ENCODE results near the gene SOWAHA. TPM values are rescaled to one million over a fixed set of nuclear protein-coding genes. Genes with fewer than 3 reads are reported as not detected.

The SOWAHA gene
- polyA plus RNA-seq, 3 donors, result not detected

GRCh38 chr5:132812123-132812765, 858 bp upstream of the SOWAHA start:
- Histone ChIP-seq H3K9me3 (replicated peaks in 1 of 2; ENCODE audit: control insufficient read depth in 1 of 2, insufficient read depth in 1 of 2, low read length in 2 of 2) (peaks cover 4 to 19% of the 10 kb centered on the region in 2 donors), H3K36me3 (replicated peaks in 1 of 2; ENCODE audit: control insufficient read depth in 1 of 2, insufficient read depth in 2 of 2, low read length in 2 of 2) (no peaks in the 10 kb centered on the region), H4K20me1 (ENCODE audit: insufficient read depth, low read length) (no peaks in the 10 kb centered on the region), H3K4me3 (replicated peaks in 1 of 3; ENCODE audit: low read depth in 2 of 3, low read length in 3 of 3) (no peak overlapping the region), H3K4me2 (replicated peaks; ENCODE audit: extremely low read depth, low read length, poor library complexity, severe bottlenecking) (no peak overlapping the region), H3K9ac (ENCODE audit: insufficient read depth, low read length, poor library complexity, severe bottlenecking) (no peak overlapping the region), H2AFZ (ENCODE audit: insufficient read depth, low read depth, low read length, poor library complexity, severe bottlenecking) (no peak overlapping the region), H3K27ac (ENCODE audit: low read depth in 1 of 2, low read length in 2 of 2) (no peak overlapping the region), H3K79me2 (ENCODE audit: insufficient read depth, low read length) (no peaks in the 10 kb centered on the region), H3K27me3 (ENCODE audit: control insufficient read depth in 2 of 2, insufficient read depth in 2 of 2, low read length in 2 of 2) (peaks cover 48 to 78% of the 10 kb centered on the region in 2 donors), H3K4me1 (ENCODE audit: control insufficient read depth in 1 of 2, insufficient read depth in 2 of 2, low read length in 2 of 2) (peaks cover 0 to 23% of the 10 kb centered on the region in 2 donors)
- TF ChIP-seq, protein P1, sequence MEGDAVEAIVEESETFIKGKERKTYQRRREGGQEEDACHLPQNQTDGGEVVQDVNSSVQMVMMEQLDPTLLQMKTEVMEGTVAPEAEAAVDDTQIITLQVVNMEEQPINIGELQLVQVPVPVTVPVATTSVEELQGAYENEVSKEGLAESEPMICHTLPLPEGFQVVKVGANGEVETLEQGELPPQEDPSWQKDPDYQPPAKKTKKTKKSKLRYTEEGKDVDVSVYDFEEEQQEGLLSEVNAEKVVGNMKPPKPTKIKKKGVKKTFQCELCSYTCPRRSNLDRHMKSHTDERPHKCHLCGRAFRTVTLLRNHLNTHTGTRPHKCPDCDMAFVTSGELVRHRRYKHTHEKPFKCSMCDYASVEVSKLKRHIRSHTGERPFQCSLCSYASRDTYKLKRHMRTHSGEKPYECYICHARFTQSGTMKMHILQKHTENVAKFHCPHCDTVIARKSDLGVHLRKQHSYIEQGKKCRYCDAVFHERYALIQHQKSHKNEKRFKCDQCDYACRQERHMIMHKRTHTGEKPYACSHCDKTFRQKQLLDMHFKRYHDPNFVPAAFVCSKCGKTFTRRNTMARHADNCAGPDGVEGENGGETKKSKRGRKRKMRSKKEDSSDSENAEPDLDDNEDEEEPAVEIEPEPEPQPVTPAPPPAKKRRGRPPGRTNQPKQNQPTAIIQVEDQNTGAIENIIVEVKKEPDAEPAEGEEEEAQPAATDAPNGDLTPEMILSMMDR (IDR thresholded peaks at IDR 0.05), result no peak
- Mint-ChIP-seq H3K27me3 (ENCODE audit: low read depth in 3 of 3) (peaks cover 65 to 77% (median 66%) of the 10 kb centered on the region in 3 donors), H3K9me3 (peaks cover 0 to 19% (median 9%) of the 10 kb centered on the region in 7 donors), H3K4me3 (peak overlapping the region in 1 of 2 donors; percentile 74), H3K4me1 (peaks cover 14% of the 10 kb centered on the region), H3K36me3 (peaks cover 6 to 14% of the 10 kb centered on the region in 2 donors), H3K27ac (no peak overlapping the region)
- WGBS (ENCODE audit: insufficient coverage), result 10% methylated on average over 2 of the region's 18 CpGs
- DNase-seq, result peak; percentile 42 to 50 (median 49)
- intact Hi-C loops (cut with micrococcal nuclease), result loop anchor here in 1 of 2 donors (10.0 kb wide), 1 partner anchor 307 kb away; no protein-coding TSS in a partner anchor

DNA sequence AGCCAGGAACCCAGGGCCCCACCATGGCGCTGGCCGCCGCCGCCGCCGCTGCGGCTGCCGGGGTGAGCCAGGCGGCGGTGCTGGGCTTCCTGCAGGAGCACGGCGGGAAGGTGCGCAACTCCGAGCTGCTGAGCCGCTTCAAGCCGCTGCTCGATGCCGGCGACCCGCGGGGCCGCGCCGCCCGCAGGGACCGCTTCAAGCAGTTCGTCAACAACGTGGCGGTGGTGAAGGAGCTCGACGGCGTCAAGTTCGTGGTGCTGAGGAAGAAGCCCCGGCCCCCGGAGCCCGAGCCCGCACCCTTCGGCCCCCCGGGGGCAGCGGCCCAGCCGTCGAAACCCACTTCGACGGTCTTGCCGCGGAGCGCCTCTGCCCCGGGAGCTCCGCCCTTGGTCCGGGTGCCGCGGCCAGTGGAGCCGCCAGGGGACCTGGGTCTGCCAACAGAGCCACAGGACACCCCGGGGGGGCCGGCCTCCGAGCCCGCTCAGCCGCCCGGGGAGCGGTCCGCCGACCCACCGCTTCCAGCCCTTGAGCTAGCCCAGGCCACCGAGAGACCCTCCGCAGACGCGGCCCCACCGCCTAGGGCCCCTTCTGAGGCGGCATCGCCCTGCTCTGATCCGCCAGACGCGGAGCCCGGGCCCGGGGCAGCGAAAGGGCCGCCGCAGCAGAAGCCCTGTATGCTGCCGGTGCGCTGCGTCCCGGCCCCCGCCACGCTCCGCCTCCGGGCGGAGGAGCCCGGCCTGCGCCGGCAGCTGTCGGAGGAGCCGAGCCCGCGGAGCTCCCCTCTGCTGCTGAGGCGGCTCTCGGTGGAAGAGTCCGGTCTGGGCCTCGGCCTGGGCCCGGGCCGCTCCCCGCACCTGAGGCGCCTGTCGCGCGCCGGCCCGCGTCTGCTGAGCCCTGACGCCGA, 749 bp downstream of the SOWAHA start:
- peaks cover 4 to 19% of the 10 kb centered on the region in 2 donors for H3K9me3 ChIP-seq (replicated peaks in 1 of 2; ENCODE audit: control insufficient read depth in 1 of 2, insufficient read depth in 1 of 2, low read length in 2 of 2)
- peak overlapping the region; percentile 51 for H2AFZ ChIP-seq (ENCODE audit: insufficient read depth, low read depth, low read length, poor library complexity, severe bottlenecking)
- peak overlapping the region in 1 of 3 experiments; percentile 50 for H3K4me3 ChIP-seq (replicated peaks in 1 of 3; ENCODE audit: low read depth in 2 of 3, low read length in 3 of 3)
- no peaks in the 10 kb centered on the region for H4K20me1 ChIP-seq (ENCODE audit: insufficient read depth, low read length)
- Mint-ChIP-seq H3K4me3 (peak overlapping the region in 1 of 2 donors; percentile 65), H3K36me3 (peaks cover 6 to 14% of the 10 kb centered on the region in 2 donors), H3K9me3 (peaks cover 0 to 21% (median 9%) of the 10 kb centered on the region in 7 donors), H3K4me1 (peaks cover 14% of the 10 kb centered on the region), H3K27ac (no peak overlapping the region), H3K27me3 (ENCODE audit: low read depth in 3 of 3) (peaks cover 70 to 75% (median 71%) of the 10 kb centered on the region in 3 donors)
- peaks cover 0 to 23% of the 10 kb centered on the region in 2 donors for H3K4me1 ChIP-seq (ENCODE audit: control insufficient read depth in 1 of 2, insufficient read depth in 2 of 2, low read length in 2 of 2)
- intact Hi-C loops (cut with micrococcal nuclease), result loop anchor here in 1 of 2 donors (10.0 kb wide), 1 partner anchor 309 kb away; no protein-coding TSS in a partner anchor
- H3K4me2 ChIP-seq (replicated peaks; ENCODE audit: extremely low read depth, low read length, poor library complexity, severe bottlenecking), result peak overlapping the region; percentile 57
- no peak for DNase-seq
- TF ChIP-seq, protein P1 (IDR thresholded peaks at IDR 0.05), result no peak
- H3K9ac ChIP-seq (ENCODE audit: insufficient read depth, low read length, poor library complexity, severe bottlenecking), result peak overlapping the region; percentile 8
- H3K27ac ChIP-seq (ENCODE audit: low read depth in 1 of 2, low read length in 2 of 2), result no peak overlapping the region
- no peaks in the 10 kb centered on the region for H3K36me3 ChIP-seq (replicated peaks in 1 of 2; ENCODE audit: control insufficient read depth in 1 of 2, insufficient read depth in 2 of 2, low read length in 2 of 2)
- H3K27me3 ChIP-seq (ENCODE audit: control insufficient read depth in 2 of 2, insufficient read depth in 2 of 2, low read length in 2 of 2), result peaks cover 46 to 82% of the 10 kb centered on the region in 2 donors
- no peaks in the 10 kb centered on the region for H3K79me2 ChIP-seq (ENCODE audit: insufficient read depth, low read length)
- WGBS (ENCODE audit: insufficient coverage), result 10% methylated on average over 110 of the region's 110 CpGs

Data from CD14-positive monocyte (primary cell).